ENCODE measurements around the gene DNAJC11. TPM values are rescaled to one million over a fixed set of nuclear protein-coding genes. Genes with fewer than 3 reads are reported as not detected.

The DNAJC11 gene
- total RNA-seq, 4 donors from 2014 or later: 28.2 to 45.5 (median 35.9) TPM

DNA sequence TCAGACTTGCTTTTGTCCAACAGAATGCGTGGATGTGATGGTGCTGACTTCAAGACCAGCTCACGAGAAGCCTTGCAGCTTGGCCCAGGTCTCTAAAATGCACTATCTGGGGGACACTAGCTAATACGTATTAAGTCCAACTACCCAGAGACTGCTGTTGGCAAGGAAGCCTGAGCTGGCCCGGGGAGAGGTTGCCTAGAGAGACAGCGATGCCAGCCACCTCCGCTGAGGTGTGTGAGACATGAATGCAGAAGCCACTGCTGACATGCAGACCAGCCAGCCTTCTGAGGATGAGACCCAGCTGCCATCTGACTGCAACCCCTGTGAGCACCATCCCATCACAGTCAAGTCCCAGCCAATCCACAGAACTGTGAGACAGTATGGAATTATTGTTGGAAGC is 44.5 kb downstream of the DNAJC11 start:
- DNase-seq: no peak
- Histone ChIP-seq H3K36me3 (peaks cover 7% of the 10 kb centered on the region in 2 donors), H3K27ac (no peak overlapping the region), H3K27me3 (no peaks in the 10 kb centered on the region), H3K4me3 (replicated peaks in 1 of 3) (no peak overlapping the region), H3K4me1 (no peaks in the 10 kb centered on the region), H3K9me3 (no peaks in the 10 kb centered on the region)
- intact Hi-C loops (cut with DNase I): no loop called here
- 96 to 97% methylated on average over 6 of the region's 6 CpGs for WGBS, 2 donors
- TF ChIP-seq POLR2A (IDR thresholded peaks at IDR 0.05): no peak
- TF ChIP-seq, protein P1, sequence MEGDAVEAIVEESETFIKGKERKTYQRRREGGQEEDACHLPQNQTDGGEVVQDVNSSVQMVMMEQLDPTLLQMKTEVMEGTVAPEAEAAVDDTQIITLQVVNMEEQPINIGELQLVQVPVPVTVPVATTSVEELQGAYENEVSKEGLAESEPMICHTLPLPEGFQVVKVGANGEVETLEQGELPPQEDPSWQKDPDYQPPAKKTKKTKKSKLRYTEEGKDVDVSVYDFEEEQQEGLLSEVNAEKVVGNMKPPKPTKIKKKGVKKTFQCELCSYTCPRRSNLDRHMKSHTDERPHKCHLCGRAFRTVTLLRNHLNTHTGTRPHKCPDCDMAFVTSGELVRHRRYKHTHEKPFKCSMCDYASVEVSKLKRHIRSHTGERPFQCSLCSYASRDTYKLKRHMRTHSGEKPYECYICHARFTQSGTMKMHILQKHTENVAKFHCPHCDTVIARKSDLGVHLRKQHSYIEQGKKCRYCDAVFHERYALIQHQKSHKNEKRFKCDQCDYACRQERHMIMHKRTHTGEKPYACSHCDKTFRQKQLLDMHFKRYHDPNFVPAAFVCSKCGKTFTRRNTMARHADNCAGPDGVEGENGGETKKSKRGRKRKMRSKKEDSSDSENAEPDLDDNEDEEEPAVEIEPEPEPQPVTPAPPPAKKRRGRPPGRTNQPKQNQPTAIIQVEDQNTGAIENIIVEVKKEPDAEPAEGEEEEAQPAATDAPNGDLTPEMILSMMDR (IDR thresholded peaks at IDR 0.05): no peak

DNA sequence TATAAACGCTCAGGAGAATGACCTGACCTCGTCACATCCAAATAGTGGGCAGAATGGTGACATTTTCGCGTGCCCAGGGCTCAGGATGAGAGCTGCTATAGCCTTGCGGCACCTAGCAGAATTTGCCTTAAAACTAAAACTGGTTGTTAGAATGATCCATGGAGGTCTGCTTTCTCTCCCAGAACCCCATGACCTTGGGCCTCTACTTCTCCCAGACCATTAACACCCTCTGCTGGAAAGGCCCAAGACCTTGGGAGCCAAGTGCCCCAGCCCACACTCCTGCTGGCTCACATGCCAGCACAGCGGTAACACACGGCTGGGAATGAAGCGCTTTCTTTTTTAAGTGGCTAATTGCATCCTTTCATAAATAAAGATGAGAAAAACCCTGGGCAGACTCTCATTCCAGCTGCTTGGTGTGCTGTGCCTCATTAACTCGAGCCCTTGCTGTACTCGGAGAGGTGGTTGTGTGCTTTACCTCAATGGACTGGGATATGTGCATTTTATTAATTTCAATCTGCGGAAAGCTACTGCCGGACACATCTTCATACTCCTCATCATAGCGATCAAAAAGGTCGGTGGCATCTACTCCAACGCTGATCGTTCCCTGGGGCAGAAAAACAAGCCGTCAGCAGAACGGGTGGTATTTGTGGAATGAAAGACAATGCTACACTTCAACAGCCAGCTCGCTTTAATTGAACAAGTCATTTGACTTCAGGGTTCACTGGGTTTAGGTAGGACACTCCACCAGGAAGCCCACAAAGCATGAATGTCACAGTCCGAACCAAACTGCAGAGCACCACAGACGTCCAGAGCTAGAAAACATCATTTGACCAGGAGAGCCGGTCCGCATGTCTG is 48.0 kb downstream of the DNAJC11 start:
- no peaks in the 10 kb centered on the region for H3K27me3 ChIP-seq
- H3K9me3 ChIP-seq: no peaks in the 10 kb centered on the region
- DNase-seq: no peak
- H3K4me1 ChIP-seq: no peaks in the 10 kb centered on the region
- H3K27ac ChIP-seq: peak overlapping the region in 1 of 3 donors; percentile 1
- H3K4me3 ChIP-seq (replicated peaks in 1 of 3): no peak overlapping the region
- peaks cover 7 to 10% of the 10 kb centered on the region in 2 donors for H3K36me3 ChIP-seq
- intact Hi-C loops (cut with DNase I): no loop called here
- TF ChIP-seq POLR2A (IDR thresholded peaks at IDR 0.05): no peak
- TF ChIP-seq, protein P1 (IDR thresholded peaks at IDR 0.05): no peak
- 80 to 81% methylated on average over 23 of the region's 23 CpGs for WGBS, 2 donors

DNA sequence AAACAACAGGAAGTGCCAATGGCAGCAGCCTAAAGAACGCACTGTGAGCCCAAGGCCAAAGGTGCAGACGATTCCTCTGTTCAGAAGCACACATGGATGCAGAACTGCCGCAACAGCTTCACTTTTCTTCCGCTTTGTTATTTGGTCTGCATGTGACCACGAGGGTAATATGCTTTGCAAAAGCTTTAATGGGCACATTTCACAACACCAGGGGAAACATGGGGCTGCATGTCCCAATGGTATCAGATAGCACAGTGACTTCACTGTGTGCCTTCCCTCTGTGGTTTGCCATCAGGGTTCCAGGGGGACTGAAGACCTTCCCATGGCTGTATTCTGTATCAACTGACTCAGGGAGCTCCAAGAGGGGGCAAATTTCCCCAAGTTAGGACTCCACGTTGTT is 48.6 kb downstream of the DNAJC11 start:
- Histone ChIP-seq H3K36me3 (peaks cover 7 to 10% of the 10 kb centered on the region in 2 donors), H3K9me3 (no peaks in the 10 kb centered on the region), H3K4me1 (no peaks in the 10 kb centered on the region), H3K27me3 (no peaks in the 10 kb centered on the region), H3K27ac (peak overlapping the region in 1 of 3 donors; percentile 1), H3K4me3 (replicated peaks in 1 of 3) (no peak overlapping the region)
- DNase-seq: no peak
- 81 to 85% methylated on average over 6 of the region's 6 CpGs for WGBS, 2 donors
- intact Hi-C loops (cut with DNase I): no loop called here
- TF ChIP-seq, protein P1 (IDR thresholded peaks at IDR 0.05): no peak
- no peak for TF ChIP-seq POLR2A (IDR thresholded peaks at IDR 0.05)

DNA sequence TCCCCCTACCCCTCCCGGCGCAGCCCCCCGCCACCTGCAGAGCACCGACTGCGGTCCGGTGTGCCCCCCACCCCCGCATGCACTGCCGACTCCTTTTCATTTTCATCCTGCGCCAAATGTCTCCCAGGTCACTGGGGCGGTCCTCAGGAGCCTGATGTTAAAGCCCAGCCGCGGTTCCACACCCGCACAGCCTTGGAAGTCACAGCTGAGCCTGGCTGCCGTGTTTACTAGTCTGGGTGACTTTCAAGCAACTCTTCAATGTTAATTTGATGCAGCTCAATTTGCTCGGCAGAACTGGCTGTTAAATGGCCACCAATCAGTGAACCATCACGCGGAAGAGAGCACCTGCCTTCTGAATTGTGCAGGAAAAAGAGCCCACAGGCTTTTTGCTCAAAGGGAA is 49.7 kb downstream of the DNAJC11 start:
- TF ChIP-seq POLR2A (IDR thresholded peaks at IDR 0.05): no peak
- TF ChIP-seq, protein P1 (IDR thresholded peaks at IDR 0.05): no peak
- H3K27me3 ChIP-seq: no peaks in the 10 kb centered on the region
- WGBS, 2 donors: 82 to 87% methylated on average over 12 to 17 of the region's 17 CpGs
- H3K9me3 ChIP-seq: no peaks in the 10 kb centered on the region
- DNase-seq: no peak
- no peak overlapping the region for H3K27ac ChIP-seq
- no peak overlapping the region for H3K4me3 ChIP-seq (replicated peaks in 1 of 3)
- no peaks in the 10 kb centered on the region for H3K4me1 ChIP-seq
- H3K36me3 ChIP-seq: peaks cover 7 to 10% of the 10 kb centered on the region in 2 donors
- intact Hi-C loops (cut with DNase I): no loop called here

DNA sequence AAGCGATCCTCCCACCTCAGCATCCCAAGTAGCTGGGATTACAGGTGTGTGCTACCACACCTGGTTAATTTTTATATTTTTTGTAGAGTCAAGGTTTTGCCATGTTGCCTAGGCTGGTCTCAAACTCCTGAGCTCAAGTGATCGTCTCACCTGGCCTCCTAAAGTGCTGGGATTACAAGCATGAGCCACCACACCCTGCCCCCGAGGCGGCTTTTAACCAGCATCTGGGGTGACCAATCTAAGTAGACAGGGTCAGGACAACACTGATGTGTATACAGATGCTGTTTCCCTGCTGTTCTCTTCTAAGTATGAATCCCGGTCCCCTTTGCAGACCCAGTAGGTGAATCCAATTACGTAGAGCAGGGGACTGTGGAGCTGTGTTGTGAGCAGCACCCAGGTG is 53.1 kb downstream of the DNAJC11 start:
- intact Hi-C loops (cut with DNase I): loop anchor here (5.0 kb wide), 1 partner anchor 161 kb away; no protein-coding TSS in a partner anchor
- no peak for DNase-seq
- Histone ChIP-seq H3K4me3 (replicated peaks in 1 of 3) (no peak overlapping the region), H3K9me3 (no peaks in the 10 kb centered on the region), H3K27ac (no peak overlapping the region), H3K27me3 (no peaks in the 10 kb centered on the region), H3K36me3 (peaks cover 7 to 12% of the 10 kb centered on the region in 2 donors), H3K4me1 (no peaks in the 10 kb centered on the region)
- 79 to 94% methylated on average over 6 of the region's 6 CpGs for WGBS, 2 donors
- TF ChIP-seq POLR2A (IDR thresholded peaks at IDR 0.05): no peak
- TF ChIP-seq, protein P1 (IDR thresholded peaks at IDR 0.05): no peak
